Aorta (tissue), 5 donors: ENCODE results near the gene ARHGAP40. TPM values are rescaled to one million over a fixed set of nuclear protein-coding genes. Genes with fewer than 3 reads are reported as not detected.

Experiments used
- ATAC-seq: fragments of 200-7000 bp; cut with Tn5 transposase; one replicate; pipeline ENCODE4 v1.9.1; 2022; ENCODE audit warnings: moderate library complexity; ENCODE audit not compliant: low FRiP score
- DNase-seq, 2 donors: peaks; one replicate each; pipeline ENCODE4 v3.0.0-alpha.2; 2020
- H3K27ac ChIP-seq, 2 donors: one replicate each; pipeline ENCODE4 v1.5.1; 2013; ENCODE audit warnings: low read length in 2 of 2, mild to moderate bottlenecking in 2 of 2, moderate library complexity in 2 of 2, control low read depth in 1 of 2, inconsistent platforms in 1 of 2, low read depth in 1 of 2
- H3K27me3 ChIP-seq, 2 donors: one replicate each; pipeline ENCODE4 v1.6.1; 2013; ENCODE audit warnings: control low read depth in 1 of 2, low read length in 1 of 2, mild to moderate bottlenecking in 1 of 2, moderate library complexity in 1 of 2; ENCODE audit not compliant: insufficient read depth in 2 of 2, control insufficient read depth in 1 of 2
- H3K36me3 ChIP-seq, 2 donors: one replicate each; pipeline ENCODE4 v1.6.1; 2013; ENCODE audit warnings: control low read depth in 1 of 2, low read length in 1 of 2, mild to moderate bottlenecking in 1 of 2; ENCODE audit not compliant: insufficient read depth in 2 of 2, control insufficient read depth in 1 of 2
- H3K4me1 ChIP-seq, 2 donors: one replicate each; pipeline ENCODE4 v1.6.1; 2013; ENCODE audit warnings: low read length in 2 of 2, control low read depth in 1 of 2, mild to moderate bottlenecking in 1 of 2, moderate library complexity in 1 of 2; ENCODE audit not compliant: insufficient read depth in 2 of 2, control insufficient read depth in 1 of 2
- H3K4me3 ChIP-seq, 2 donors: one replicate each; pipeline ENCODE4 v1.5.1; 2013; ENCODE audit warnings: low read length in 2 of 2, control low read depth in 1 of 2, mild to moderate bottlenecking in 1 of 2
- H3K9me3 ChIP-seq: one replicate; pipeline ENCODE4 v1.6.1; 2013; ENCODE audit warnings: mild to moderate bottlenecking, low read length; ENCODE audit not compliant: control insufficient read depth
- WGBS, 2 donors: extraction: QIAGEN DNeasy Blood & Tissue Kit; methylation state at CpG; one replicate each; pipeline ENCODE4 v1.1.7; 2013; 5-methylcytosine and 5-hydroxymethylcytosine counted together
- intact Hi-C, 2 donors: fragments of 100-400 bp; cut with DNase I; formaldehyde crosslinking; loops; one replicate each; pipeline versions ENCODE4 v1.14.2 to v1.15.0; 2022
- polyA plus RNA-seq, 2 donors: library from polyadenylated mRNA; stranded (reverse); fragments of 200-250 nt; gene quantifications; one replicate each; pipeline ENCODE4 v1.2.3, GENCODE V29; 2013
- total RNA-seq, 2 donors: library from RNA; stranded (reverse); fragmentation: NEBNext Ultra II Directional; extraction: Animal tissue kit (Norgen Biotek cat#: 25700); gene quantifications; one replicate each; pipeline ENCODE4 v1.2.1, GENCODE V29; 2021
- donor health status: healthy with polysubstance abuse.
- donor health status: Bipolar disorder and iron deficiency.
- donor health status: DM: no; HTN: no; CAD: no.
- donor health status: DM: no; HTN: no; CAD: no.
- donor health status: DM: yes; HTN: yes; CAD: no.

Gene ARHGAP40
- total and polyA plus RNA-seq, 4 donors, result not detected

- WGBS, 2 donors, result 61 to 68% methylated on average over 4 of the region's 4 CpGs
- no peak for ATAC-seq
- Histone ChIP-seq H3K27me3 (peaks cover 0 to 2% of the 10 kb centered on the region in 2 donors), H3K4me1 (no peaks in the 10 kb centered on the region), H3K4me3 (no peak overlapping the region), H3K27ac (no peak overlapping the region), H3K9me3 (peaks cover 5% of the 10 kb centered on the region), H3K36me3 (no peaks in the 10 kb centered on the region)
- DNase-seq, result no peak
- intact Hi-C loops, result no loop called here
These were observed 21.5 kb downstream of the ARHGAP40 start for GRCh38 chr20:38623061-38623460.

DNA sequence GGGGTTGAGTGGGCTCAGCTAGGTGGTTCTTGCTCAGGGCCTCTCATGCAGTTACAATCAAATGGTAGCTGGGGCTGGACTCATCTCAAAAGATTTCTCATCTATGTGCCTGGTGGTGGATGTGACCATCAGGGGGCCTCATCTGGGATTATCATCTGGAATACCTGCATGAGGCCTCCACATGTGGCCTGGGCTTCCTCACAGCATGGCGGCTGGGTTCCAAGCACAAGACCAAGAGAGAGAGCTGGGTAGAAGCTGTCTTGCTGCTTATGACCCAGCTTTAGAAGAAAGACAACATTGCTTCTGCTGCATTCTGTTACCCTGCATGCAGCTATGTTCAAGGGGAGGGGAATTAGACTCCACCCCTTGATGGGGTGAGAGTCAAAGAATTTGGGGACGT, 22.5 kb downstream of the ARHGAP40 start:
- peaks cover 0 to 2% of the 10 kb centered on the region in 2 donors for H3K27me3 ChIP-seq
- H3K9me3 ChIP-seq, result peaks cover 5% of the 10 kb centered on the region
- WGBS, 2 donors, result 78 to 91% methylated on average over 2 of the region's 2 CpGs
- no peak overlapping the region for H3K27ac ChIP-seq
- ATAC-seq (no peak), DNase-seq (no peak)
- no peak overlapping the region for H3K4me3 ChIP-seq
- intact Hi-C loops, result no loop called here
- H3K36me3 ChIP-seq, result no peaks in the 10 kb centered on the region
- H3K4me1 ChIP-seq, result no peaks in the 10 kb centered on the region

- DNase-seq, result no peak
- Histone ChIP-seq H3K36me3 (no peaks in the 10 kb centered on the region), H3K4me1 (no peaks in the 10 kb centered on the region), H3K4me3 (no peak overlapping the region), H3K27me3 (peaks cover 0 to 2% of the 10 kb centered on the region in 2 donors), H3K9me3 (peaks cover 5% of the 10 kb centered on the region), H3K27ac (no peak overlapping the region)
- intact Hi-C loops, result no loop called here
- ATAC-seq, result no peak
These were observed 24.3 kb downstream of the ARHGAP40 start for GRCh38 chr20:38625896-38626295.

- Histone ChIP-seq H3K4me1 (no peaks in the 10 kb centered on the region), H3K27me3 (peaks cover 0 to 2% of the 10 kb centered on the region in 2 donors), H3K4me3 (no peak overlapping the region), H3K36me3 (no peaks in the 10 kb centered on the region), H3K27ac (no peak overlapping the region), H3K9me3 (peaks cover 5% of the 10 kb centered on the region)
- 86 to 87% methylated on average over 10 of the region's 10 CpGs for WGBS, 2 donors
- intact Hi-C loops, result no loop called here
- ATAC-seq, result no peak
- no peak for DNase-seq
These were observed 25.5 kb downstream of the ARHGAP40 start for GRCh38 chr20:38626921-38627659.

GRCh38 chr20:38628580-38629470, 27.2 kb downstream of the ARHGAP40 start:
- WGBS, 2 donors, result 83 to 88% methylated on average over 9 of the region's 9 CpGs
- H3K36me3 ChIP-seq, result no peaks in the 10 kb centered on the region
- no peaks in the 10 kb centered on the region for H3K4me1 ChIP-seq
- no peak overlapping the region for H3K4me3 ChIP-seq
- no peak overlapping the region for H3K27ac ChIP-seq
- peaks cover 0 to 2% of the 10 kb centered on the region in 2 donors for H3K27me3 ChIP-seq
- ATAC-seq (no peak), DNase-seq (no peak)
- H3K9me3 ChIP-seq, result peaks cover 5% of the 10 kb centered on the region
- intact Hi-C loops, result no loop called here

- intact Hi-C loops, result no loop called here
These were observed 28.4 kb downstream of the ARHGAP40 start for GRCh38 chr20:38629979-38630378.

GRCh38 chr20:38630727-38631126, 29.1 kb downstream of the ARHGAP40 start:
- Histone ChIP-seq H3K27ac (no peak overlapping the region), H3K27me3 (no peaks in the 10 kb centered on the region), H3K9me3 (no peaks in the 10 kb centered on the region), H3K36me3 (no peaks in the 10 kb centered on the region), H3K4me1 (no peaks in the 10 kb centered on the region), H3K4me3 (no peak overlapping the region)
- intact Hi-C loops, result no loop called here
- ATAC-seq, result no peak
- 76% methylated on average over 6 of the region's 6 CpGs for WGBS, 2 donors
- no peak for DNase-seq

More at GRCh38 chr20:38629979-38630378, 28.4 kb downstream of the ARHGAP40 start:
- Histone ChIP-seq H3K27ac (no peak overlapping the region), H3K27me3 (no peaks in the 10 kb centered on the region), H3K9me3 (no peaks in the 10 kb centered on the region), H3K4me1 (no peaks in the 10 kb centered on the region), H3K36me3 (no peaks in the 10 kb centered on the region), H3K4me3 (no peak overlapping the region)
- 76 to 86% methylated on average over 1 of the region's 1 CpG for WGBS, 2 donors
- ATAC-seq (no peak), DNase-seq (no peak)

- no peaks in the 10 kb centered on the region for H3K9me3 ChIP-seq
- no peaks in the 10 kb centered on the region for H3K27me3 ChIP-seq
- intact Hi-C loops, result no loop called here
- H3K4me1 ChIP-seq, result no peaks in the 10 kb centered on the region
- WGBS, 2 donors, result 38 to 44% methylated on average over 5 of the region's 5 CpGs
- no peak for ATAC-seq
- no peak overlapping the region for H3K4me3 ChIP-seq
- H3K27ac ChIP-seq, result no peak overlapping the region
- no peaks in the 10 kb centered on the region for H3K36me3 ChIP-seq
- DNase-seq, result no peak
These were observed 29.8 kb downstream of the ARHGAP40 start for GRCh38 chr20:38631155-38632022.
